ENCODE measurements around the gene ACAD9. TPM values are rescaled to one million over a fixed set of nuclear protein-coding genes. Genes with fewer than 3 reads are reported as not detected.

ACAD9 gene
- total and polyA plus RNA-seq, 2 donors (not counting 1 experiment from before 2014, with no cell fraction given) = 33.6 to 41.6 TPM

DNA sequence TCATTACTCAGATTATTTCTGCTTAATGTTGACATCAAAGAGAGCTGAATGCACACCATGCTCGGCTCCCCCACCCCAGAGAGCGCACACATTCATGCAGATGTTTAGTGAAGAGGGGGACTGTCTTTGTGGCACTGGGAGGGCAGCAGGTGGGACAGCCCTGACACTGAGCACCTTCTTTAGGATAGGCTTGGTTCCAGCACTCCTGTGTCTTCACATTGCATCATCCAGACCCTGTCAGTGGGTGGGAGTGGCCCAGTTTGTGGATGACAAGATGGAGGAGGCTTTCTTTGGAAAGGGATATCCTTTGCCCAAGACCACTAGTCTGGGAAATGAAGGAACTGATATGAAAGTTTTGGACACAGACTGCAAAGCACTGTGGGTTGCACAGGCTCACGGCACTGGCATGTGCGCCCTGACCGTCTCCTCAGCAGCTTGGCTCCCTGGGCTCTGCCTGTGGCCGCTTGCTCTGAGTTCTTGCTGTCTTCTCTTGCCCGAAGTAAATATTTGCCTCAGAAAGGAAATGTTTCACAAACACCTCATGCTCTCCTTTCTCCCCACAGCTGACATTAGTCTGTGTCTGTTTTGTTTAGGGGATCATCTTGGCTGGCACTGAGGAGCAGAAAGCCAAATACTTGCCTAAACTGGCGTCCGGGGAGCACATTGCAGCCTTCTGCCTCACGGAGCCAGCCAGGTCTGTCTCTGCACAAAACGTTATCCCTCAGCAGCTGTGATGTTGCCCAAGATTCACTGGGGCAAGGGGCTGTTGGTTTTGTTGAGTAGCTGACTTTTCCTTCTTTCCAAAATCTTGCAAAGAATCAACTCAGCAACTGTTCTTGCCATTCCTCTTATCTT is 16.6 kb downstream of the ACAD9 start:
- H3K27me3 ChIP-seq (ENCODE audit: control insufficient read depth, insufficient read depth, low read length) = no peaks in the 10 kb centered on the region
- no peak for TF ChIP-seq EZH2 (IDR thresholded peaks at IDR 0.05; ENCODE audit: low read length, missing control alignments)
- TF ChIP-seq, protein P1, sequence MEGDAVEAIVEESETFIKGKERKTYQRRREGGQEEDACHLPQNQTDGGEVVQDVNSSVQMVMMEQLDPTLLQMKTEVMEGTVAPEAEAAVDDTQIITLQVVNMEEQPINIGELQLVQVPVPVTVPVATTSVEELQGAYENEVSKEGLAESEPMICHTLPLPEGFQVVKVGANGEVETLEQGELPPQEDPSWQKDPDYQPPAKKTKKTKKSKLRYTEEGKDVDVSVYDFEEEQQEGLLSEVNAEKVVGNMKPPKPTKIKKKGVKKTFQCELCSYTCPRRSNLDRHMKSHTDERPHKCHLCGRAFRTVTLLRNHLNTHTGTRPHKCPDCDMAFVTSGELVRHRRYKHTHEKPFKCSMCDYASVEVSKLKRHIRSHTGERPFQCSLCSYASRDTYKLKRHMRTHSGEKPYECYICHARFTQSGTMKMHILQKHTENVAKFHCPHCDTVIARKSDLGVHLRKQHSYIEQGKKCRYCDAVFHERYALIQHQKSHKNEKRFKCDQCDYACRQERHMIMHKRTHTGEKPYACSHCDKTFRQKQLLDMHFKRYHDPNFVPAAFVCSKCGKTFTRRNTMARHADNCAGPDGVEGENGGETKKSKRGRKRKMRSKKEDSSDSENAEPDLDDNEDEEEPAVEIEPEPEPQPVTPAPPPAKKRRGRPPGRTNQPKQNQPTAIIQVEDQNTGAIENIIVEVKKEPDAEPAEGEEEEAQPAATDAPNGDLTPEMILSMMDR (conservative IDR thresholded peaks at IDR 0.05 in 1 of 2, IDR thresholded peaks at IDR 0.05 in 1 of 2; ENCODE audit: low read depth in 1 of 2, low read length in 2 of 2) = no peak
- no peak overlapping the region for H3K9ac ChIP-seq (ENCODE audit: insufficient read depth, low read length)
- no peaks in the 10 kb centered on the region for H3K9me3 ChIP-seq (ENCODE audit: control insufficient read depth, insufficient read depth, low read depth, low read length)
- peak in 1 of 2 donors; percentile 33 for DNase-seq (ENCODE audit: low read depth in 2 of 2)
- no peak overlapping the region for H2AFZ ChIP-seq (ENCODE audit: low read length)
- H3K4me2 ChIP-seq (ENCODE audit: extremely low read depth, insufficient read depth, low read length) = no peak overlapping the region
- no peaks in the 10 kb centered on the region for H3K79me2 ChIP-seq (ENCODE audit: control insufficient read depth, insufficient read depth, low read length)
- no peaks in the 10 kb centered on the region for H4K20me1 ChIP-seq (ENCODE audit: control insufficient read depth, extremely low read depth, insufficient read depth, low read length)
- H3K4me1 ChIP-seq (ENCODE audit: control insufficient read depth, extremely low read depth, insufficient read depth, low read length) = no peaks in the 10 kb centered on the region
- peaks cover 13% of the 10 kb centered on the region for H3K36me3 ChIP-seq (ENCODE audit: control insufficient read depth, insufficient read depth, low read length)
- no peak overlapping the region for H3K4me3 ChIP-seq (replicated peaks in 1 of 4; ENCODE audit: control extremely low read depth in 1 of 4, insufficient read depth in 1 of 4, low read depth in 3 of 4, low read length in 4 of 4)
- no peak overlapping the region for H3K27ac ChIP-seq (ENCODE audit: insufficient read depth, low read length)

DNA sequence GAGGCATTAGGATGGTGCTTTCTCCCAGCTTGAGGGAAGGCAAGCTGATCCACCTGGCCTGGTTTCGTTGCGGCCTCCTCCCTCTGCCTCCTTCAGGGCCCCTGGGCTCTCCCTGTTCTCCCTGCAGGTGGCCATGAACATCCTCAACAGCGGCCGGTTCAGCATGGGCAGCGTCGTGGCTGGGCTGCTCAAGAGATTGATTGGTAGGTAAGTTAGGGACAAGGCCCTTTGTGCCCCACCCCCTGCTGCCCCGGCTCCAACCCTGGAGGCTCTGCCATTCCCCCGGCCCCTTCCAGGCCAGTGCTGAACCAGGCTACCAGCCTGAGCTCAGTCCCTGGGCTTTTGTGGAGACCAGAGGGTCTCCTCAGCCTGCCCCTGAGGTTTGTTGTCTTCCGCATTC is 23.0 kb downstream of the ACAD9 start:
- Histone ChIP-seq H3K27ac (ENCODE audit: insufficient read depth, low read length) (no peak overlapping the region), H2AFZ (ENCODE audit: low read length) (no peak overlapping the region), H3K9me3 (ENCODE audit: control insufficient read depth, insufficient read depth, low read depth, low read length) (no peaks in the 10 kb centered on the region), H3K27me3 (ENCODE audit: control insufficient read depth, insufficient read depth, low read length) (no peaks in the 10 kb centered on the region), H3K79me2 (ENCODE audit: control insufficient read depth, insufficient read depth, low read length) (no peaks in the 10 kb centered on the region), H3K4me1 (ENCODE audit: control insufficient read depth, extremely low read depth, insufficient read depth, low read length) (no peaks in the 10 kb centered on the region), H3K4me2 (ENCODE audit: extremely low read depth, insufficient read depth, low read length) (no peak overlapping the region), H3K36me3 (ENCODE audit: control insufficient read depth, insufficient read depth, low read length) (peaks cover 17% of the 10 kb centered on the region), H3K4me3 (replicated peaks in 1 of 4; ENCODE audit: control extremely low read depth in 1 of 4, insufficient read depth in 1 of 4, low read depth in 3 of 4, low read length in 4 of 4) (no peak overlapping the region), H3K9ac (ENCODE audit: insufficient read depth, low read length) (no peak overlapping the region), H4K20me1 (ENCODE audit: control insufficient read depth, extremely low read depth, insufficient read depth, low read length) (no peaks in the 10 kb centered on the region)
- DNase-seq (ENCODE audit: low read depth in 2 of 2) = no peak
- no peak for TF ChIP-seq EZH2 (IDR thresholded peaks at IDR 0.05; ENCODE audit: low read length, missing control alignments)
- TF ChIP-seq, protein P1 (conservative IDR thresholded peaks at IDR 0.05 in 1 of 2, IDR thresholded peaks at IDR 0.05 in 1 of 2; ENCODE audit: low read depth in 1 of 2, low read length in 2 of 2) = no peak

DNA sequence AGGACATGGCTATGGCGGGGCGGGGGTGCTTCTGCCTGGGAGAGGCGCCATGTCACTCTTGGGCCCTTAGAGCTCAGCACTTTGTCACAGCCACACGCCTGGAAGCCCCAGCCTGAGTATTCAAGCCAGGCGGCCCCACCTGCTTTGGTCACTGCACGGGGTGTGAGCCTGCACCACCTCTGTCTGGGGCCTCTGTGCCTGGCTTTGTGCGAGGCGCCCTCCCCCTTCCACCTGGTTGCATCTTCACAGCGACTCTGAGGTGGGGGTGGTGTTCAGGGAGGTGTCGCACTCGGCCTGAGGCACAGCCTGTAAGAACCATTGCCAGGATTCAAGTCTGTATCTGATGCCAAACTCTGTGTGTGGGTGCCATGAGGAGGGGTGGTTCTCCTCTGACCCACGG is 24.1 kb downstream of the ACAD9 start:
- DNase-seq (ENCODE audit: low read depth in 2 of 2) = no peak
- TF ChIP-seq, protein P1 (conservative IDR thresholded peaks at IDR 0.05 in 1 of 2, IDR thresholded peaks at IDR 0.05 in 1 of 2; ENCODE audit: low read depth in 1 of 2, low read length in 2 of 2) = no peak
- TF ChIP-seq EZH2 (IDR thresholded peaks at IDR 0.05; ENCODE audit: low read length, missing control alignments) = no peak
- no peak overlapping the region for H3K9ac ChIP-seq (ENCODE audit: insufficient read depth, low read length)
- no peaks in the 10 kb centered on the region for H4K20me1 ChIP-seq (ENCODE audit: control insufficient read depth, extremely low read depth, insufficient read depth, low read length)
- no peaks in the 10 kb centered on the region for H3K79me2 ChIP-seq (ENCODE audit: control insufficient read depth, insufficient read depth, low read length)
- H3K9me3 ChIP-seq (ENCODE audit: control insufficient read depth, insufficient read depth, low read depth, low read length) = no peaks in the 10 kb centered on the region
- peaks cover 21% of the 10 kb centered on the region for H3K36me3 ChIP-seq (ENCODE audit: control insufficient read depth, insufficient read depth, low read length)
- H3K4me1 ChIP-seq (ENCODE audit: control insufficient read depth, extremely low read depth, insufficient read depth, low read length) = no peaks in the 10 kb centered on the region
- H3K27me3 ChIP-seq (ENCODE audit: control insufficient read depth, insufficient read depth, low read length) = no peaks in the 10 kb centered on the region
- no peak overlapping the region for H2AFZ ChIP-seq (ENCODE audit: low read length)
- no peak overlapping the region for H3K4me3 ChIP-seq (replicated peaks in 1 of 4; ENCODE audit: control extremely low read depth in 1 of 4, insufficient read depth in 1 of 4, low read depth in 3 of 4, low read length in 4 of 4)
- no peak overlapping the region for H3K4me2 ChIP-seq (ENCODE audit: extremely low read depth, insufficient read depth, low read length)
- H3K27ac ChIP-seq (ENCODE audit: insufficient read depth, low read length) = no peak overlapping the region
